ENCODE results near the gene FOXP1.

GRCh38 chr3:71358243-71358642 is 225.3 kb downstream of the FOXP1 start:
- TF ChIP-seq CTCF (IDR thresholded peaks at IDR 0.05; ENCODE audit: low read depth, low read length, poor library complexity, severe bottlenecking) (no peak), EZH2phosphoT487 (IDR thresholded peaks at IDR 0.05; ENCODE audit: borderline replicate concordance, low read length) (no peak)
